GM19463 (cell line): Measurements from ENCODE around the gene ZNF367.
"Not testable (repeated sequence)": the region's sequence is repeated elsewhere in the genome, so short reads cannot be mapped to it uniquely, and the experiment has no call there.

Experiments
- ATAC-seq: cut with Tn5 transposase; IDR thresholded peaks from one replicate; pipeline ENCODE4 v1.9.1; 2021; ENCODE audit warnings: mild to moderate bottlenecking, moderate library complexity; ENCODE audit not compliant: unreplicated experiment

Gene ZNF367

DNA sequence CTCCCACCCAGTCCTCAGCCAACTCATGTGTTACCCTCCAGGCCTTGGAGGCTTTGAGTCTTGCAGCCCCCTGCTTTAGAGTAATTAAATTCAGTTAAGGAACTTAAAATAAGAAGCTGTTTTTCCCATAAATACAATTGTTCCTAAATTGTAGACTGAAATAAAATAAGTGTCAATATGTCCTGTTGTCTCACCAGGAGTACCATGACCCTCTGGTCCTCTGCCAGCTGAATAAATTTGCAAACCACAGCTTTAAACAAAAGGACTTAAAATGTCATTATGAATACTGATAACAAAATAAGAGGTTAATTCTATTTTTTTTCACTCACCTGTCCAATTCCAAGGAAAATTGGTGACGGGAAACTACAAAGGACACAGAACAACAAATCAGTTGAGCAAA is 50.2 kb downstream of the ZNF367 start:
- no peak for ATAC-seq

DNA sequence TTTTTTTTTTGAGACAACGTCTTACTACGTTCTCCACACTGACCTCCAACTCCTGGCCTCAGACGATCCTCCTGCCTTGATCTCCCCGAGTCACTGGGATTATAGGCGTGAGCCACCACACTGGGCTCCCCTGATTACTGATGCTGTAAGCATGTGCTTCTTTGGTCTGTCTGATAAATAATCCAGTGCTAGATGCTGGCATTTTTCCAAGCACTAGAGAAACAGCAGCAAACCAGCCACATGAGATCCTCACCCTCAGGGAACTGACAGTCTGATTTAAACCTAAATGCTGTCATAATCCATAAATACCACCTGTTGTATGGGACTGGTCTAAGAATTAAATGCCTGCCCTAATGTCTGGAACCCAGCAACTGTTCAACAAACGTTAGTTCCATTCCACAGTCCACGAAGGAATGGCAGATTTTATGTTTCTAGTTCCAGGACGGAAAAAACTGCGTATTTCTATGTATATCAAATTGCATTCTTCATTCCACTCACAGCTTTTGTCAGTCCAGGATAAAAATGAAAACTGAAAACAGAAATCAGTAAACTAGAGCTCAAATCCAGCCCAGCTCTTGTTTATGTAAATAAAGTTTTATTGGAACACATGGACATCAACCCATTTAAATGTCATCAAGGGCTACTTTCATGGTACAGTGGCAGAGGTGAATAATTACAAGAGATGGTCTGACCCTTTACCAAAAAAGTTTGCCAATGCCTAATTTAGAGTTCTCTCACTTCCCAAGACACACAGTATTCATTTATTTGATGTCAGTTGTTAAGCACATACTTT is 54.8 kb downstream of the ZNF367 start:
- ATAC-seq: no peak

GRCh38 chr9:96362119-96362518 is 56.1 kb downstream of the ZNF367 start:
- not testable (repeated sequence) for ATAC-seq

- no peak for ATAC-seq
Measured at GRCh38 chr9:96361668-96362067, 56.5 kb downstream of the ZNF367 start.

DNA sequence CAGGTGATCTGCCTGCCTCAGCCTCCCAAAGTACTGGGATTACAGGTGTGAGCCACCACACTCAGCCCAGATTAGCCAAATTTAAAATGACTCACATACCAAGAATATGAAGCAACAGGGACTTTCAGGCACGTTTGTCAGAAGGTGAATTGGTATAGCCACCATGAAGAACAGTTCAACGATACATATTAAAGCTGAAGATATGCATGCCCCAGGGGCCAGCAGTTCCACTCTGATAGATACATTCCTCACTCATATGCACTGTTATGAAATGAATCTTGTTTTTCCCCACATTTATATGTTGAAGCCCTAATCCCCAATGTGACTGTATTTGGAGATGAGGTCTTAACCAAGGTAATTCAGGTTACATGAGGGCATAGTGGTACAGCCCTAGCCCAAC is 57.2 kb downstream of the ZNF367 start:
- ATAC-seq: no peak

DNA sequence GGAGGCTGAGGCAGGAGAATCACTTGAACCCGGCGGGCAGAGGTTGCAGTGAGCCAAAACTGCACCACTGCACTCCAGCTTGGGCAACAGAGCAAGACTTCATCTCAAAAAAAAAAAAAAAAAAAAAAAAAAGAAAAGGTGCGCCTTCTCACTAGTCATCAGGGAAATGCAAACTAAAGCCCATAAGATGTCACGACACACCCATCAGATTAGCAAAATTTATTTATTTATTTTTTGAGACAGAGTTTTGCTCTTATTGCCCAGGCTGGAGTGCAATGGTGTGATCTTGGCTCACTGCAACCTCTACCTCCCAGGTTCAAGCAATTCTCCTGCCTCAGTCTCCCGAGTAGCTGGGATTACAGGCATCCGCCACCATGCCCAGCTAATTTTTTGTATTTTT is 57.6 kb downstream of the ZNF367 start:
- not testable (repeated sequence) for ATAC-seq

- no peak for ATAC-seq
Measured at GRCh38 chr9:96350866-96351265, 67.3 kb downstream of the ZNF367 start.

DNA sequence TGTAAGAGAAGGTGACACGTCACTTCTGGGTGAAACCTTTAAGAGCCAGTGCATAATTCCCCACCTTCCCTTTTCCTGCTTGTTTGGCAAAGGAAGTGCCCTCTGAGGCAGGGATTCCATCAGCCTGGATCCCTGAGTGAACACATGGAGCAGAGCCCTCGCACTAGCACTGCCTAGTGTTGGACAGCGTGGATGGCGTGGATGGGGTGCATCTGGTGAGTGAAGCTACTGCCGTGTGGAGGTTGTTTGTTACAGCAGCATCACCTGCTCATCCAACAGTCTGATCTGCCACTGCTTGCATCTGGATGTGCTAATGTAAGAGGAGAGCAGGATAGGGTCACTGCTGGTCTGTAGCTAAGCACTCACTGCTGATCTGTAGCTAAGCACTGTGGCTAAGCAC is 69.9 kb downstream of the ZNF367 start:
- no peak for ATAC-seq

GRCh38 chr9:96345551-96345950 is 72.6 kb downstream of the ZNF367 start:
- no peak for ATAC-seq

GRCh38 chr9:96344458-96345180 is 73.6 kb downstream of the ZNF367 start:
- no peak for ATAC-seq

- no peak for ATAC-seq
Measured at GRCh38 chr9:96343515-96344360, 74.4 kb downstream of the ZNF367 start.

DNA sequence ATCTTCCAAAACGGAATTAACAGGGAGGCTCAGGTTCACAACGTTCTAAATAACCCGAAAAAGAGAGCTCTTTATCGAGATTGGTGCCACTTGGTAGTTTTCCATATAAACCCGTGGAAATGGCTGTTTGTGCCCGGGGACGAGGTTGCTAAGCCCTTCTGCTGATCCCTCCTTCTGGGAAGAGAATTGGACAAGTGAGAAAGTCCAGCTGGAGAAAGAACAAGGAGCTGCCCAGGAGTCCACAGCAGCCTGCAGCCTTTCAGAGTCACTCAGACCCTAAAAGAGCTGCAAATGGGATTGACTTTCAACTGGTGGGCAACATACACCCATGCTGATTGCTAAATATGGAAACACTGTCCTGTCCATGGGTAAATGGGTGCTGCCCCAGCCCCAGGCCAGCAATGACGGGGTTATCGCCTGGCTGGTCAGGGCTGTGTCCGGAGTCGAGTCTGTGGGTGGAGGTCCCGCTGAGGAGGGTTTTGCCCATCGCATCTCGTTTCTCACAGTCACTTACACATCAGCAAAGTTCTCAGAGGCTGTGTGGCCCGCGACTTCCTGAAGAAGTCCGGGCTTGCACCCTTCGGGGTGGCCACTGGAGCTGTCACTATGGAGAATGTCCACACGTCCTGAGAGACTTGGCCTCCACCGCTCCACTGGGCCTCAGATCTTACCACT is 75.5 kb downstream of the ZNF367 start:
- ATAC-seq: no peak

GRCh38 chr9:96340707-96341106 is 77.5 kb downstream of the ZNF367 start:
- no peak for ATAC-seq

- no peak for ATAC-seq
Measured at GRCh38 chr9:96338299-96338698, 79.9 kb downstream of the ZNF367 start.
